NCI-H2029 treated with DMSO at 0.1 percent for 48 hours (cell line): Measurements from ENCODE around the gene MAP9.
"Not testable (repeated sequence)": the region's sequence is repeated elsewhere in the genome, so short reads cannot be mapped to it uniquely, and the experiment has no call there.

Experiments used
- DNase-seq: peaks from one replicate; lab custom pipeline; 2025; lab: John Stamatoyannopoulos, UW

MAP9 gene

GRCh38 chr4:155376387-155377268, at the start of gene MAP9:
Gene MAP9 (minus strand): TSS chr4:155376965. CDS start chr4:155375850, 1,115 bp downstream.
- peak; percentile 89 for DNase-seq

GRCh38 chr4:155424778-155425177, 48.0 kb upstream of the MAP9 start:
- DNase-seq: not testable (repeated sequence)

- DNase-seq: no peak
These were observed 46.9 kb upstream of the MAP9 start for GRCh38 chr4:155423671-155424070.

- no peak for DNase-seq
These were observed 42.5 kb upstream of the MAP9 start for GRCh38 chr4:155419266-155419665.

- DNase-seq: no peak
These were observed 38.9 kb upstream of the MAP9 start for GRCh38 chr4:155415662-155416061.

- no peak for DNase-seq
These were observed 36.7 kb upstream of the MAP9 start for GRCh38 chr4:155413451-155413850.

GRCh38 chr4:155411546-155411945, 34.8 kb upstream of the MAP9 start:
- DNase-seq: no peak

- no peak for DNase-seq
These were observed 32.0 kb upstream of the MAP9 start for GRCh38 chr4:155408796-155409195.

GRCh38 chr4:155407480-155407879, 30.7 kb upstream of the MAP9 start:
- DNase-seq: no peak

GRCh38 chr4:155405059-155405458, 28.3 kb upstream of the MAP9 start:
- DNase-seq: no peak

- DNase-seq: no peak
These were observed 27.1 kb upstream of the MAP9 start for GRCh38 chr4:155403886-155404285.

GRCh38 chr4:155402941-155403340, 26.2 kb upstream of the MAP9 start:
- no peak for DNase-seq

- DNase-seq: no peak
These were observed 24.1 kb upstream of the MAP9 start for GRCh38 chr4:155400893-155401292.

- DNase-seq: no peak
These were observed 23.4 kb upstream of the MAP9 start for GRCh38 chr4:155399974-155400697.

- no peak for DNase-seq
These were observed 15.9 kb upstream of the MAP9 start for GRCh38 chr4:155392481-155393184.

- no peak for DNase-seq
These were observed 15.2 kb upstream of the MAP9 start for GRCh38 chr4:155391932-155392331.

GRCh38 chr4:155388162-155388561, 11.4 kb upstream of the MAP9 start:
- no peak for DNase-seq

- no peak for DNase-seq
These were observed 6.8 kb upstream of the MAP9 start for GRCh38 chr4:155383541-155383940.

- DNase-seq: peak; percentile 80
These were observed 511 bp upstream of the MAP9 start for GRCh38 chr4:155377276-155377675.

GRCh38 chr4:155371432-155372043, 5.2 kb downstream of the MAP9 start:
- DNase-seq: no peak

- DNase-seq: no peak
These were observed 9.2 kb downstream of the MAP9 start for GRCh38 chr4:155367608-155368007.

- DNase-seq: no peak
These were observed 22.7 kb downstream of the MAP9 start for GRCh38 chr4:155353923-155354540.
